Stimulated activated CD8-positive, alpha-beta memory T cell treated with anti-CD3 and anti-CD28 coated beads, Interleukin-7, amount 100 ng/mL, for 1 hour (primary cell): Measurements from ENCODE around the gene HTT-AS.
"Not testable (repeated sequence)": the region's sequence is repeated elsewhere in the genome, so short reads cannot be mapped to it uniquely, and the experiment has no call there.

ENCODE experiments used
- DNase-seq, 2 donors: peaks; one replicate each; pipeline ENCODE4 v3.0.0-alpha.2; 2020; ENCODE audit warnings: low read depth in 2 of 2

The HTT-AS gene

DNA sequence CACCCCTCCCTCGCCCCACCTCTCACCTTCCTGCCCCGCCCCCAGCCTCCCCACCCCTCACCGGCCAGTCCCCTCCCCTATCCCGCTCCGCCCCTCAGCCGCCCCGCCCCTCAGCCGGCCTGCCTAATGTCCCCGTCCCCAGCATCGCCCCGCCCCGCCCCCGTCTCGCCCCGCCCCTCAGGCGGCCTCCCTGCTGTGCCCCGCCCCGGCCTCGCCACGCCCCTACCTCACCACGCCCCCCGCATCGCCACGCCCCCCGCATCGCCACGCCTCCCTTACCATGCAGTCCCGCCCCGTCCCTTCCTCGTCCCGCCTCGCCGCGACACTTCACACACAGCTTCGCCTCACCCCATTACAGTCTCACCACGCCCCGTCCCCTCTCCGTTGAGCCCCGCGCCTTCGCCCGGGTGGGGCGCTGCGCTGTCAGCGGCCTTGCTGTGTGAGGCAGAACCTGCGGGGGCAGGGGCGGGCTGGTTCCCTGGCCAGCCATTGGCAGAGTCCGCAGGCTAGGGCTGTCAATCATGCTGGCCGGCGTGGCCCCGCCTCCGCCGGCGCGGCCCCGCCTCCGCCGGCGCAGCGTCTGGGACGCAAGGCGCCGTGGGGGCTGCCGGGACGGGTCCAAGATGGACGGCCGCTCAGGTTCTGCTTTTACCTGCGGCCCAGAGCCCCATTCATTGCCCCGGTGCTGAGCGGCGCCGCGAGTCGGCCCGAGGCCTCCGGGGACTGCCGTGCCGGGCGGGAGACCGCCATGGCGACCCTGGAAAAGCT lies at the start of gene HTT-AS, which contains the start of gene HTT:
TSS of gene HTT-AS (minus strand) at position 461 of the 768 bp plus-strand sequence.
TSS of gene HTT (plus strand) at position 604 of the 768 bp plus-strand sequence. CDS start at position 749, 145 bp downstream.
- peak; percentile 92 to 97 for DNase-seq

- DNase-seq, result no peak
Measured at GRCh38 chr4:3123181-3123671, 48.9 kb upstream of the HTT-AS start.

DNA sequence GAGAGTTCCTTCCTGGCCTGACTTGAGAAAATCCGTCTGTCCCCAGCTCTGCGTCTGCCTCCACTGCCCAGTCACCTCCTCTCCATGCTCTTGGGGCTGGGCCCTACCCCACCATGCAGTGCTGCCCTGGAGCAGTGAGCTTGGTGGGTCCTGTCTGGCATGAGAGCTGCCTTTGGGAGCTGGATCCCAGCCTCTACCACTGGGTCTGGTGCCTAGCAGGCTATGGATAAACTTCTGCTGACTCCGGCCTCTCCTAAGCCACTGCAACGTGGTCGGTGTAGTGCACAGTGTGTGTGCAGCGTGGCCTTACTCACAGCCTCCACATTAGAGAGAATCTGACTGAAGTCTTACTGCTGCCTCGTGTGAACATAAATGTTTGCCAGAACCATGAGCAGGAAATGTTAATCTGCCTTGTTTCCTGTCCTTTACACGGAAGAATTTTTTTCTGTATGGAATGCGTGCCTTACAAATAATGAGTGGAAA lies 47.8 kb upstream of the HTT-AS start:
- no peak for DNase-seq

DNA sequence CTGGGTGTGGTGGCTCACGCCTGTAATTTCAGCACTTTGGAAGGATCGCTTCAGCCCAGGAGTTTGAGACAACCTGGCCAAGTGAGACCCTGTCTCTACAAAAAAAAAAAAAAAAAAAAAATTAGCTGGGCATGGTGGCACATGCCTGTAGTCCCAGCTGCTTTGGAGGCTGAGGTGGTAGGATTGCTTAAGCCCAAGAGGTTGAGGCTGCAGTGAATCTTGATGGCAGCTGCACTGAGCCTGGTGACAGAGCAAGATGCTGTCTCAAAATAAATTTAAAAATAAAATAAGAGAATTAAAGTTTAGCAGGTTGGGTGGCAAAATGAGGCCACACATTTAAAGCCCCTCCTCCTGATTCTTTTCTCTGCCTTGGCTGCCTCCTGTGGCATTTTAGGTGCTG lies 47.3 kb upstream of the HTT-AS start:
- no peak for DNase-seq

- no peak for DNase-seq
Measured at GRCh38 chr4:3121110-3121509, 46.8 kb upstream of the HTT-AS start.

- no peak for DNase-seq
Measured at GRCh38 chr4:3119464-3119863, 45.1 kb upstream of the HTT-AS start.

GRCh38 chr4:3118312-3118711 lies 44.0 kb upstream of the HTT-AS start:
- DNase-seq, result no peak

DNA sequence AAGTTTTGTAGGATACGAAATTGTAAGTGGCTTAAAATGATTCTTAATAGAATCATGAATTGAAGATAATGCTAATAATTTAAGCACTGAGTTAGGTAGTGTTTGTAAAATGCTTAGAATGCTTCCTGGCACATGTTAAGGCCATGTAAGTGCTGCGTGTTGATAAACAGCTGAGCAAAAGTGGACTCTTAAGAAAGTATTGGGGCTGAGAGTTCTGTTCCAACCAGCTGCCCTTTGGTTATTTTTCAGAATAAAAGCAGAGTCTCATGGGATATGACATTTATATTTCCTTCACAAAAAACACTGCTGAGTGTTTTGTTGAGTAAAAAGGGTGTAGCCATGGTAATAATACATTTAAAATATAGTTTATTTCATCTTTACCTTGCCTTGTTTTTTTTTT lies 42.6 kb upstream of the HTT-AS start:
- DNase-seq, result no peak

DNA sequence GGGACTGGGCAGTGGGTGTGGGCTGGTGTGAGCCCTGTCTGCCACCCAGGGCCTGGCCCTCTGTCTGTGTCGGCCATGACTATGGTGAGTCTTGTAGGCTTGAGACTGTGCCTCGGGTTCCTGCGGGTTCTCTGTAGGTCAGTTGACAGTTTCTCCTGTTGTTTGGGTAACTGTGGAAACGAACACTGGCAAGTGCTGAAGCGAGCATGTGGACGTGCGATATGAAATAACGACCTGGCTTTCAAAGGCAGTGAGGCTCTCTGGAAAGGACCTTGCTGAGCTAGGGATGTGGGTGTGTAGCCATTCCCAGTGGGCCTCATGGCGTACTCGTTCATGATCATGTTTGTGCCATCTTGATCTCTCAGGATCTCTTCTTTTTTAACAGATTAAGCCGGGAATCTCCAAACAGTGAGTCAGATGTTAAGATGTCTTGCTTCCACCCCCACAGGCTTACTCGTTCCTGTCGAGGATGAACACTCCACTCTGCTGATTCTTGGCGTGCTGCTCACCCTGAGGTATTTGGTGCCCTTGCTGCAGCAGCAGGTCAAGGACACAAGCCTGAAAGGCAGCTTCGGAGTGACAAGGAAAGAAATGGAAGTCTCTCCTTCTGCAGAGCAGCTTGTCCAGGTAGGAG lies 41.4 kb upstream of the HTT-AS start:
- no peak for DNase-seq

- no peak for DNase-seq
Measured at GRCh38 chr4:3114377-3114776, 40.0 kb upstream of the HTT-AS start.

GRCh38 chr4:3112609-3113469 lies 38.5 kb upstream of the HTT-AS start:
- DNase-seq, result no peak

GRCh38 chr4:3112201-3112600 lies 37.9 kb upstream of the HTT-AS start:
- DNase-seq, result no peak

DNA sequence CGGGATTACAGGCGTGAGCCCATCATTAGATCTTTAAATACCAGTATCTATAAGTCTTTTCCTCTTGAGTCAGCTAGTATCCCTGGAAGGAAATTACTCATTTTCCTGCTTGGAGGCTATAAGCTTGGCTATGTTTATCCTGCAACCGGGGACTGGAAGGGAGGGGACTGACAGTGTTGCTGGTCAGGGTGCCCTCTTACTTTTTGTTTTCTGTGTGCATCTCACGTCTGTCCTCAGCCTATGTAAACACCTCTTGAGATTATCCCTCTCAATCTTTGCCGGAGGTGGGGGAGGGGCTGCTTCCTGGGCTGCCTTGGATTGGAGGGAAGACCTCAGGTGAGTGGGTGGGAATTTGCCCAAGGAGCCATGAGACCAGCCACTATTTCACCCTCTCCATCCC lies 37.1 kb upstream of the HTT-AS start:
- no peak for DNase-seq

GRCh38 chr4:3108211-3108610 lies 33.9 kb upstream of the HTT-AS start:
- DNase-seq, result no peak

- DNase-seq, result no peak
Measured at GRCh38 chr4:3107691-3108121, 33.4 kb upstream of the HTT-AS start.

- DNase-seq, result no peak
Measured at GRCh38 chr4:3107271-3107670, 32.9 kb upstream of the HTT-AS start.

- peak; percentile 79 to 80 for DNase-seq
Measured at GRCh38 chr4:3106339-3107186, 32.2 kb upstream of the HTT-AS start.

DNA sequence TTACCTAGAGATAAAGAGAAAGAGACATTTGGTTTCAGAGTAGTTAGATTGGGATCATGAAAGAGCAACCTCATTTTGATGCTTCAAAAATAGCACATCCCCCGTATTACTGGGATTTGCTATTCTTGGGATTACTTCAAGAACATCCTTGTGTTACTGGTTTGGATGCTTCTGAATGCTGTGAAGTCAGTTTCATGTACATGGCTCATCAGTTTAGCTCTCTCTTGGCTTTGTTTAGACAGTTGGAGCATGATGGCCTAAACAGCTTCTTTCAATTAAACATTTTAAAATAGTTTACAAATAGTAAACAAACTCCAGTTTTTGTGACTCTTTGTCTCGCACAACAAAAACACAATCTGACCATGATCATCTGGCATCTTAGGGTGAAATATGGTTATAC lies 24.0 kb upstream of the HTT-AS start:
- DNase-seq, result no peak

DNA sequence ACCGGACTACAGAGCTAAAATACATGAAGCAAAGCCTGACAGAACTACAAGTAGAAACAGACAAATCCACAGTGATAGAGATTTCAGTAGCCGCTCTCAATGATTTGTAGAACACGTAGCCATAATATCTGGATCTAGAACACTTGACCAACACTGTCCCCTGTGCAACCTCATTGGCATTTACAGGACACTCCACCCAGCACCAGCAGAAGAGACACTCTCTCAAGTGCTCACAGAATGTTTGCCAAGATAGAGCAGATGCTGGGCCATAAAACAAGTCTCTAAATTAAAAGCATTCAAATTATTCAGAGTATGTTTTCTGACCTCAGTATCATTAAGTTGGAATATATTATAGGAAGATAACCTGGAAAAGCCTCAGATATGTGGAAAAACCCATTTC lies 21.9 kb upstream of the HTT-AS start:
- DNase-seq, result no peak

- DNase-seq, result not testable (repeated sequence)
Measured at GRCh38 chr4:3094701-3095100, 20.4 kb upstream of the HTT-AS start.

- DNase-seq, result no peak
Measured at GRCh38 chr4:3091464-3091863, 17.1 kb upstream of the HTT-AS start.
